Left ventricle myocardium inferior (tissue), 1 donor: Measurements from ENCODE around the gene RANBP1. TPM values are rescaled to one million over a fixed set of nuclear protein-coding genes. Genes with fewer than 3 reads are reported as not detected.

ENCODE experiments used
- DNase-seq: peaks from one replicate; pipeline ENCODE4 v3.0.0-alpha.2; 2020
- H3K27ac ChIP-seq: fragments of 200-600 bp; replicated peaks from 2 replicates; pipeline ENCODE4 v1.8.0; 2021
- H3K27me3 ChIP-seq: fragments of 200-600 bp; 2 replicates; pipeline ENCODE4 v1.8.0; 2021; ENCODE audit warnings: low read depth
- H3K36me3 ChIP-seq: fragments of 200-600 bp; 2 replicates; pipeline ENCODE4 v1.8.0; 2021
- H3K4me1 ChIP-seq: fragments of 200-600 bp; 2 replicates; pipeline ENCODE4 v1.8.0; 2021
- H3K4me3 ChIP-seq: fragments of 200-600 bp; 2 replicates; pipeline ENCODE4 v1.8.0; 2021; ENCODE audit warnings: mild to moderate bottlenecking, moderate library complexity
- H3K9me3 ChIP-seq: fragments of 200-600 bp; replicated peaks from 2 replicates; pipeline ENCODE4 v1.8.0; 2021
- intact Hi-C: fragments of 100-400 bp; cut with micrococcal nuclease; formaldehyde crosslinking; loops from one replicate; pipeline ENCODE4 v1.11.0; 2022
- total RNA-seq: library from RNA; stranded (reverse); fragmentation: NEBNext Ultra II Directional; extraction: Animal tissue kit (Norgen Biotek cat#: 25700); gene quantifications from one replicate; pipeline ENCODE4 v1.2.1, GENCODE V29; 2021
- TF ChIP-seq, protein P1 (sequence below): fragments of 200-600 bp; IDR thresholded peaks from 2 replicates; pipeline ENCODE4 v1.8.0; 2021; ENCODE audit warnings: antibody characterized with exemption, mild to moderate bottlenecking, borderline replicate concordance
- donor health status: DM: no; HTN: yes; CAD: no; lungs with severe emphysema.

The RANBP1 gene
- total RNA-seq, 1 donor from 2014 or later: 39.6 TPM

DNA sequence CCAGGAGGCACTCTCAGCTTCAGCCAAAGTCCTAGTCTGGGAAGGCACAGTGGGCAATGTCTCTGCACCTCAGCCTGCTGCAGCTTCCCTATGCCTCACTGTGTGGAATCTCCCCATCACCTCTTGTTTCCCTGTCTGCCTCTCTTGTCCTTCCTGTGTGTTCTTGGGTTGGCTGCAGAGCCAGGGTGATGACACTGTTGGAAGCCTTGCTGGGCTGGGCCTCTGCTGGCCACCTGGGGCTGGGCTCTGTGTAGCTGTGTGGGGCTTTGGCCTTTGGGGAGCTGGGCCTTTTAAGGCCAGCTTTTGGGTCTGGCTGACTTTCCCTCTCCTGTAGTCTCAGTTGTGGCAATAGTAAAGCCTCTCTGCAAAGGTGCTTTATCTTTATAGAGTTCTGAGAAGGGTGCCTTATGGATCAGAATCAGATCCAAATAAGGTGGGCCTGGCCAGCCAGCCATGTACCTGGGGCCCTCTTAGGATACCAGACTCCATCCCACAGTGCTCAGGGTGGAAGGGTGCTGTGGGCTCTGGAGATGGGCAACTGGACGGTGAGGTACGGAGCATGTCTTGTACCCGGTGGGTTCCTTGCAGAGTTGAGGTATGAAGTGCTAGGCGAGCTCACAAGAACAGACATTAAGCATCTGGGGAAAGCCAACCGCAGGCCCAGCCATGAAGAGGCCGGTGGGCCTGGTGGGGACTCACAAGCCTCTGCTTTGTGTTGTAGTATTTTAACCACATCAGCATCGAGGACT lies 10.3 kb upstream of the RANBP1 start:
- no peak overlapping the region for H3K27ac ChIP-seq
- DNase-seq: no peak
- H3K4me3 ChIP-seq: no peak overlapping the region
- H3K4me1 ChIP-seq: no peaks in the 10 kb centered on the region
- TF ChIP-seq, protein P1, sequence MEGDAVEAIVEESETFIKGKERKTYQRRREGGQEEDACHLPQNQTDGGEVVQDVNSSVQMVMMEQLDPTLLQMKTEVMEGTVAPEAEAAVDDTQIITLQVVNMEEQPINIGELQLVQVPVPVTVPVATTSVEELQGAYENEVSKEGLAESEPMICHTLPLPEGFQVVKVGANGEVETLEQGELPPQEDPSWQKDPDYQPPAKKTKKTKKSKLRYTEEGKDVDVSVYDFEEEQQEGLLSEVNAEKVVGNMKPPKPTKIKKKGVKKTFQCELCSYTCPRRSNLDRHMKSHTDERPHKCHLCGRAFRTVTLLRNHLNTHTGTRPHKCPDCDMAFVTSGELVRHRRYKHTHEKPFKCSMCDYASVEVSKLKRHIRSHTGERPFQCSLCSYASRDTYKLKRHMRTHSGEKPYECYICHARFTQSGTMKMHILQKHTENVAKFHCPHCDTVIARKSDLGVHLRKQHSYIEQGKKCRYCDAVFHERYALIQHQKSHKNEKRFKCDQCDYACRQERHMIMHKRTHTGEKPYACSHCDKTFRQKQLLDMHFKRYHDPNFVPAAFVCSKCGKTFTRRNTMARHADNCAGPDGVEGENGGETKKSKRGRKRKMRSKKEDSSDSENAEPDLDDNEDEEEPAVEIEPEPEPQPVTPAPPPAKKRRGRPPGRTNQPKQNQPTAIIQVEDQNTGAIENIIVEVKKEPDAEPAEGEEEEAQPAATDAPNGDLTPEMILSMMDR: no peak
- H3K36me3 ChIP-seq: peaks cover 93% of the 10 kb centered on the region
- no peaks in the 10 kb centered on the region for H3K27me3 ChIP-seq
- H3K9me3 ChIP-seq: no peaks in the 10 kb centered on the region
- intact Hi-C loops: no loop called here

DNA sequence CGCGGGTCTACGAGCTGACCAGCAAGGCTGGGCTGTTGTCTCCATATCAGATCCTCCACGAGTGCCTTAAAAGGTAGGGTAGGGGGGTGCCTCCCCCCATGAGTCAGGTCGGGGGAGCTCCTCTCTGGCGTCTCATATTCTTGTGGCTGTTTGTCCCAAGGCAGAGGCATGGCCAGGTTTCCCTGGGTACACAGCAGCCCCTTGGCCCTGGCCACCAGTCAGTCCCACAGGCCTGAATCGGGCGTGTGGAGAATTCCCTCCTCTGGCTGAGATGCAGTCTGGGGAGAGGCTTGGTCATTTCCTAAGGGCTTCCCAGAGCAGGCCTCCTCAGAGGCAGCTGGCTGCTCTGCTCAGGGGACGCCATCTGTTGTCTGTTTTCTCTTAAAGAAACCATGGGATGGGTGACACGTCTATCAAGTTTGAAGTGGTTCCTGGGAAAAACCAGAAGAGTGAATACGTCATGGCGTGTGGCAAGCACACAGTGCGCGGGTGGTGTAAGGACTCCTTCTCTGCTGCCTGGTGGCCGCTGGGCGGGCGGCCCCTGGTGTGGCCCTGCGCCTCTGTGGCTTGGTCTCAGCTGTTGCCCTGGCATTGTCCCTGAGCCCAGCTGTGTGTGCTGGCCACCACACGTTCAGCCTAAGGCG lies 9.6 kb upstream of the RANBP1 start:
- DNase-seq: peak; percentile 5
- Histone ChIP-seq H3K36me3 (peaks cover 93% of the 10 kb centered on the region), H3K9me3 (no peaks in the 10 kb centered on the region), H3K27ac (no peak overlapping the region), H3K4me3 (no peak overlapping the region), H3K27me3 (no peaks in the 10 kb centered on the region), H3K4me1 (peaks cover under 1% of the 10 kb centered on the region)
- intact Hi-C loops: no loop called here
- TF ChIP-seq, protein P1: no peak

DNA sequence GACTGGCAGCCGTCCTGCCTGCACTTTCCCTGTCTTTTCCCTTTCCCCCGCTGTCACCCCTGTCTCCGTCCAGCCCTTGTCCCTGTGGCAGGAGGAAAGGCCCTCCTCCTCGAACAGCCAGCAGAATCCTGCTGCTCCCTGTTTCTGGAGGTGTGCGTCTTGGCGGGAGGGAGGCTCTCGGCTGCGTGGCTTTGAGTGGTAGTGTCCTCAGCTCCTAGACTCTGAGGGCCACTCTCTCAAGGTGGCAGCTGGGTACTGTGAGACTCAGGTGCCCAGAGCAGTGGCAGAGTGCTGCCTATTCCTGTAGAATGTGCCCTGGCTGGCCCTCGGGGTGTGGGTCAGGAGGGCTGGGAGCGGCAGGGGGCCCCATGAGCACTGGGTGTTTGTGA lies 9.1 kb upstream of the RANBP1 start:
- DNase-seq: peak; percentile 12

DNA sequence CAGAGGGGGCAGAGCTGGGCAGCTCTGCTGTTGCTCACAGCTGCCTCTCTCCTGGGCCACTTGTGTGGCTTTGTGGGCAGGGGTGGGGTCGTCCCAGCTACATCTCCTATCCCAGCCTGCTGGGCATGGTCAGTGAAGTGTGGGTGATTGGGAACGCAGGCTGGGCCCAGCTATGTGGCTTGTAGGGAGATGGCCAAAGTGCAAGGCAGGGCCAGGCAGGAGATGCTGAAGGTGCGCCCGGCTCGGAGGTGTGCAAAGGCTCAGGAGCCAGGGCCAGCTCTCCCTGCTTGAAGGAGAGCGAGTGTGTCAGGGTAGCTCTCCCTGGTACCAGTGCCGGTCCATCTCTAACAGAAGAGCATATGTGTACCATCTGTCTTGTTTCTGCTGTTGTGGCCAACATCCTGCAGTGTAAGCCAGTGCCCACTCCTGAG lies 8.4 kb upstream of the RANBP1 start:
- Histone ChIP-seq H3K9me3 (no peaks in the 10 kb centered on the region), H3K4me3 (no peak overlapping the region), H3K27ac (no peak overlapping the region), H3K27me3 (no peaks in the 10 kb centered on the region), H3K36me3 (peaks cover 92% of the 10 kb centered on the region), H3K4me1 (peaks cover 12% of the 10 kb centered on the region)
- peak; percentile 7 for DNase-seq
- intact Hi-C loops: no loop called here
- TF ChIP-seq, protein P1: no peak

More for the DNA sequence above, 9.1 kb upstream of the RANBP1 start:
- no peak overlapping the region for H3K4me3 ChIP-seq
- H3K27me3 ChIP-seq: no peaks in the 10 kb centered on the region
- TF ChIP-seq, protein P1: no peak
- intact Hi-C loops: no loop called here
- no peaks in the 10 kb centered on the region for H3K9me3 ChIP-seq
- no peak overlapping the region for H3K27ac ChIP-seq
- peaks cover 5% of the 10 kb centered on the region for H3K4me1 ChIP-seq
- peaks cover 92% of the 10 kb centered on the region for H3K36me3 ChIP-seq

DNA sequence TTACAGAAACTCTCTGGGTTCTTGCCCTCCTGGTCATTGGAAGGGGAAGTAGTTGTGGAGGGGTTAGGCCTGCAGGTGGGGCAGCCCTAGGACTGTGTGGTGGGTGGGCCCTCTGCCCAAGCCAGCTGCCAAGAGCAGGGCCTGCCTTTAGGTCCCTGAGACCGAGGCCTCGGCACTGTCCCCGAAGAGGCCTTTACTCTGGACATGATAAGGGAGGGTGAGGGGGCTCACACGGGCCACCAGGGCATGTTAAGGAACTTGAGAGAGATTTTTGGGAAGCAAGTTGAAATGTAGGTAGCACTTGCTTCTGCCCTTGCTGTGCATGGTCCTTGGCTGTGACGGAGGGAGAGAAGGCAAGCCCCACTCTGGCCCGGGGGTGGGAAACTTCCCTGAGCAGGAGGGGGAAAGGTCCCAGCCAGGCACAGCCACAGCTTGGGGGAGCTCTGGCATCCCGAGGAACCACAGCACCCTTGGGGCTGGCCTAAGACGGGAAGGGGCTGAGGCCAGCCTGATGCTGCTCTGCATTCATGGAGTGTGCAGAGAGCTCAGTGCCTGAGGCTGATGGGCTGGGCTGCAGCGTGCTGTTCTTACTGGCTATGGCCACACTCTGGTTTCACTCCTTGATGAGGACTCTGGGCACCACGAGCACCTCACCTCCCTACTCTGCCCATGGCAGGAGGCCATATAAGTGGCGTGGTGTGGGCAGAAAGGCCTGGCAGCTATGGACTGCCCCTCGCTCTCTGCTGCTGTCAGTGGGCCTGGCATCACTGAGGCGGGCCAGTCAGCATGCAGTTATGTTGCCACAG lies 7.8 kb upstream of the RANBP1 start:
- H3K4me3 ChIP-seq: no peak overlapping the region
- intact Hi-C loops: no loop called here
- peak; percentile 10 for DNase-seq
- peaks cover 12% of the 10 kb centered on the region for H3K4me1 ChIP-seq
- TF ChIP-seq, protein P1: no peak
- H3K27ac ChIP-seq: no peak overlapping the region
- no peaks in the 10 kb centered on the region for H3K9me3 ChIP-seq
- H3K36me3 ChIP-seq: peaks cover 96% of the 10 kb centered on the region
- H3K27me3 ChIP-seq: no peaks in the 10 kb centered on the region
